Gastroesophageal sphincter (tissue), 3 donors: ENCODE data around the gene GSTM3.
"Not testable (repeated sequence)": the region's sequence is repeated elsewhere in the genome, so short reads cannot be mapped to it uniquely, and the experiment has no call there.

Experiments
- EP300 ChIP-seq: sonication (generic); formaldehyde crosslinking; IDR thresholded peaks from one replicate; pipeline ENCODE4 v1.6.1; 2017; ENCODE audit warnings: antibody characterized with exemption, mild to moderate bottlenecking
- POLR2A ChIP-seq, 2 donors: fragments of 450-650 bp; IDR thresholded peaks; one replicate each; pipeline ENCODE4 v1.6.1; 2017; ENCODE audit warnings: antibody characterized with exemption in 2 of 2, mild to moderate bottlenecking in 2 of 2, moderate library complexity in 1 of 2
- POLR2AphosphoS5 ChIP-seq: sonication (generic); formaldehyde crosslinking; IDR thresholded peaks from one replicate; pipeline ENCODE4 v1.6.1; 2017; ENCODE audit warnings: antibody characterized with exemption
- TF ChIP-seq, protein P1 (sequence below), 4 experiments: fragments of 200-600 bp in 2 of 4; fragments of 450-650 bp in 2 of 4; sonication (generic) in 1 of 4; IDR thresholded peaks; one replicate each; pipeline ENCODE4 v1.5.1; 2017 to 2019; ENCODE audit warnings: antibody characterized with exemption in 4 of 4, mild to moderate bottlenecking in 2 of 4, moderate library complexity in 2 of 4

- TF ChIP-seq, protein P1, sequence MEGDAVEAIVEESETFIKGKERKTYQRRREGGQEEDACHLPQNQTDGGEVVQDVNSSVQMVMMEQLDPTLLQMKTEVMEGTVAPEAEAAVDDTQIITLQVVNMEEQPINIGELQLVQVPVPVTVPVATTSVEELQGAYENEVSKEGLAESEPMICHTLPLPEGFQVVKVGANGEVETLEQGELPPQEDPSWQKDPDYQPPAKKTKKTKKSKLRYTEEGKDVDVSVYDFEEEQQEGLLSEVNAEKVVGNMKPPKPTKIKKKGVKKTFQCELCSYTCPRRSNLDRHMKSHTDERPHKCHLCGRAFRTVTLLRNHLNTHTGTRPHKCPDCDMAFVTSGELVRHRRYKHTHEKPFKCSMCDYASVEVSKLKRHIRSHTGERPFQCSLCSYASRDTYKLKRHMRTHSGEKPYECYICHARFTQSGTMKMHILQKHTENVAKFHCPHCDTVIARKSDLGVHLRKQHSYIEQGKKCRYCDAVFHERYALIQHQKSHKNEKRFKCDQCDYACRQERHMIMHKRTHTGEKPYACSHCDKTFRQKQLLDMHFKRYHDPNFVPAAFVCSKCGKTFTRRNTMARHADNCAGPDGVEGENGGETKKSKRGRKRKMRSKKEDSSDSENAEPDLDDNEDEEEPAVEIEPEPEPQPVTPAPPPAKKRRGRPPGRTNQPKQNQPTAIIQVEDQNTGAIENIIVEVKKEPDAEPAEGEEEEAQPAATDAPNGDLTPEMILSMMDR (IDR thresholded peaks at IDR 0.05): not testable (repeated sequence)
- TF ChIP-seq POLR2A (IDR thresholded peaks at IDR 0.05); POLR2AphosphoS5; EP300: not testable (repeated sequence)
Observed at GRCh38 chr1:109766991-109767636, 26.3 kb upstream of the GSTM3 start.
